Fibroblast of mammary gland (primary cell): ENCODE measurements around the gene CSTF3.
A peak's percentile ranks its signal among the peaks of the same experiment; 100 is the strongest.

ENCODE experiments used
- DNase-seq: peaks from one replicate; pipeline ENCODE4 v3.0.0-alpha.2; 2010; ENCODE audit warnings: low read depth
- H3K4me3 ChIP-seq: 2 replicates; pipeline ENCODE4 v1.5.1; 2011; ENCODE audit warnings: low read depth, mild to moderate bottlenecking, low read length, moderate library complexity; ENCODE audit not compliant: control insufficient read depth
- TF ChIP-seq, protein P1 (sequence below): conservative IDR thresholded peaks from 2 replicates; pipeline ENCODE4 v1.5.1; 2011; ENCODE audit warnings: low read depth, low read length, inconsistent platforms; ENCODE audit not compliant: control insufficient read depth, insufficient read depth

CSTF3 gene

DNA sequence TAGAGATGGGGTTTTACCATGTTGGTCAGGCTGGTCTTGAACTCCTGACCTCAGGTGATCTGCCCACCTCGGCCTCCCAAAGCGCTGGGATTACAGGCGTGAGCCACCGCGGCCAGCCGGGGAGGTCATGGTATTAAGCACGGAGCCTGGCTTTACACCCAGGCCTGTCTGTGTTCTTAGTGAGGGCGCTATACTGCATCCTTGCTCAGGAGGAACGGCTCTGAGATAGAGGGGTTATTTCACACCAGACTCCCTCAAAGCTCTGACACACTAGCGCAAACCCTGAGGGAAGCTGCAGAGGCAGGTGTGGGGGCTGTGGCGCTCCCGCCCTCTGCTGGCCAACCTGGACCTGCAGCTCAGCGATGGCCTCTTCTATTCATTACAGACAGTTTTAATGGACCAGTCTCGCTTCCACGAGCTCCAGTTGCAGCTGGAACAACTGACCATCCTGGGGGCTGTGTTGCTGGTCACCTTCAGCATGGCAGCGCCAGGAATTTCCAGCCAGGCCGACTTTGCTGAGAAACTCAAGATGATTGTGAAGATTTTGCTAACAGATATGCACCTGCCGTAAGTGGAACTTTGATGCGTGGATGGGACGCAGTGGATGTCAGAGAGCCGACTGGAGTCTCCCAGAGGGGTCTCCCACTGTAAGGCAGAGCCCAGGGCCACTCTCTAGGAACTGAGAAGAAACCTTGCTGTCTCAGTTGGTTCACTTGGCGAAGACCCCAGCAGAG is 95.7 kb downstream of the CSTF3 start:
- TF ChIP-seq, protein P1, sequence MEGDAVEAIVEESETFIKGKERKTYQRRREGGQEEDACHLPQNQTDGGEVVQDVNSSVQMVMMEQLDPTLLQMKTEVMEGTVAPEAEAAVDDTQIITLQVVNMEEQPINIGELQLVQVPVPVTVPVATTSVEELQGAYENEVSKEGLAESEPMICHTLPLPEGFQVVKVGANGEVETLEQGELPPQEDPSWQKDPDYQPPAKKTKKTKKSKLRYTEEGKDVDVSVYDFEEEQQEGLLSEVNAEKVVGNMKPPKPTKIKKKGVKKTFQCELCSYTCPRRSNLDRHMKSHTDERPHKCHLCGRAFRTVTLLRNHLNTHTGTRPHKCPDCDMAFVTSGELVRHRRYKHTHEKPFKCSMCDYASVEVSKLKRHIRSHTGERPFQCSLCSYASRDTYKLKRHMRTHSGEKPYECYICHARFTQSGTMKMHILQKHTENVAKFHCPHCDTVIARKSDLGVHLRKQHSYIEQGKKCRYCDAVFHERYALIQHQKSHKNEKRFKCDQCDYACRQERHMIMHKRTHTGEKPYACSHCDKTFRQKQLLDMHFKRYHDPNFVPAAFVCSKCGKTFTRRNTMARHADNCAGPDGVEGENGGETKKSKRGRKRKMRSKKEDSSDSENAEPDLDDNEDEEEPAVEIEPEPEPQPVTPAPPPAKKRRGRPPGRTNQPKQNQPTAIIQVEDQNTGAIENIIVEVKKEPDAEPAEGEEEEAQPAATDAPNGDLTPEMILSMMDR: peak; percentile 92
- DNase-seq: peak; percentile 64

DNA sequence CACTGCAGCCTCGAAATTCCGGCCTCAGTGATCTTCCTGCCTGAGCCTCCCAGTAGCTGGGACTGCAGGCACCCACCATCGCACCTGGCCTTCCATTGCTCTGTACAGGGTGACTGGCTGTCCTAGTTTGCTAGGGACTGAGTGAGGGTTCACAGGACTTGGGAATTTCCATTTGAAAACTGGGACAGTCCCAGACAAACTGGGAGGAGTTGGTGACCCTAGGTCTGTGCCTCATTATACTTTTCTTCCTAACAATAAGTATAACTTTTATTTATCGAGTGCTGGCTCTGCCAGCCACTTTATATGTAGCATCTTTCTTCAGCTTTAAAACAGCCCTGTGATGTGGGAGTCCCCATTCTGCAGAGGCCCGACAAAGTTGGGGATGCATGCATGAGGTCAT is 96.4 kb downstream of the CSTF3 start:
- DNase-seq: no peak
- TF ChIP-seq, protein P1: no peak
- H3K4me3 ChIP-seq: no peak overlapping the region

More for the DNA sequence above, 95.7 kb downstream of the CSTF3 start:
- H3K4me3 ChIP-seq: no peak overlapping the region

DNA sequence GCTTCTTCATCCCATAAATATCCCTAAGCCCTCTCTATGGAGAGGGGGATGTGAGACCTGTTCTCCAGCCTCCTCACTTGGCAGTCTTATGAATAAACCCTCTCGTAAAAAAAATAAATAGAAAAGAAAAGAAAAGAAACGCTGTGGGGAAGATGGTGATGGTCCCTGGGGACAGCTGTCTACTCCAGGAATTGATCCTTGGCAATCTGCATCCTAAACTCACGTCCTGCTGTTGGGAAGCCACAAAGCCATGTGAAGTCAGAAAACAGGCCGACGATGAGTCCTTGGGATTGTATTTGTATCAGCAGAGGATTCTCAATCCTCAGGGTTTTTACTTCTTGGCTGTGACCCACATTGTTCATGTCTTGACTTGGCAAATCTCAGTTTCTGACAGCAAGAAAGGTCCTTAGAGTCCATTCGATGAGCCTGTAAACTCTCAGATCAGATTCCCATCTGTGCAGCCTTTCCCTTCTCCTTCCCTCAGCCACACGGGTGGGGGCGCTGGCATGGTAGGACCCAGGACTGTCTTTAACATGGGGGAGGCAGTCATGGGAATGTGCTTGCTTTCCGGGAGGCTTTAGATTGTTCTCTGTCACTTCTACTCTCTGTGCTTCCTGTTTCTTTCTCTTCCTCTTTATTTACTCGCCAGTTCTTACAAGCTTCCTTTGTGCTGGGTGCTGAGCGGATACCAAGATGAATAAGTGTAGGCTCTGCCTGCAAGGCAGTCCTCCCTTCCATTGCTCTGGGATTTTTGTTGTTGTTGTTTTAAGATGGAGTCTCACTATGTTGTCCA is 97.1 kb downstream of the CSTF3 start:
- TF ChIP-seq, protein P1: no peak
- peak; percentile 36 for DNase-seq

DNA sequence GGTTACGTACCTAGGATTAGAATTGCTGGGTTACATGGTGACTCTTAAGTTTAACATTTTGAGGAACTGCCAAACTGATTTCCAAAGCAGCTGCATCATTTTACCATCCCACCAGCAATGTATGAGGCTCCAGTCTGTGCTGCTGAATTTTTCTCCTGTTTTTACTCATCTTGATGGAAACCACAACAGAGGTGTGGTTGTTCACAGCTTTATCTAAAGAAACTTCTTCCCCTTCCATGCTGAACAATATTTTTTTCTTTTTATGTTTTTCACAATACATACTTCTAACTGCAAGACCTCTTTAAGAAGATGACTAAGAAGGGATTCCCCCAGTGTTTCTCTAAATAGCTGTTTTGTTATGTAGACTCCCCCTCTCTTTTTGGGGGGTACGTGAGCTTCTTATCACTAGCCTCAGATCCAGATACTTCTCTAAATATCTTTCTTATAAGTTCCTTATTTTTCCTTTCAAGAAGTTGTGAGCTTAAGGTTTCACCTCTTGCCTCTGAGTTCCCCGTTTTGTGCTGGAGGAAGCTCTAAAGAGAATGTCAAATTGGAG is 97.9 kb downstream of the CSTF3 start:
- no peak overlapping the region for H3K4me3 ChIP-seq
- peak; percentile 74 for DNase-seq

More for the DNA sequence above, 97.1 kb downstream of the CSTF3 start:
- no peak overlapping the region for H3K4me3 ChIP-seq

DNA sequence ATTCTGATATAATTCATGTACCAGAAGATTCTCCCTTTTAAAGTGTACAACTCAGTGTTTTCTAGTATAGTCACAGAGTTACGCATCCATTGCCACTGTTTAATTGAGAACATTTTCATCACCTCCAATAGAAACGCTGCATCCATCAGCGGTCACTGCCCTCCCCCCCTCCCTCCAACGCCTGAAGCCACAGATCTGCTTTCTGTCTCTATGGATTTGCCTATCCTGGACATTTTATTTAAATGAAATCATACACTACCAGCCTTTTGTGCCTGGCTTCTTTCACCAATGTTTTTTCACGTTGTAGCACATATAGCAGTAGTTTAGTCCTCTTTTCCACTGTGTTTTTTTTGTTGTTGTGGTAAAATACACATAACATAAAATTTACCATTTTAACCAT is 99.1 kb downstream of the CSTF3 start:
- no peak overlapping the region for H3K4me3 ChIP-seq
- TF ChIP-seq, protein P1: no peak
- no peak for DNase-seq

More for the DNA sequence above, 97.9 kb downstream of the CSTF3 start:
- TF ChIP-seq, protein P1: no peak

DNA sequence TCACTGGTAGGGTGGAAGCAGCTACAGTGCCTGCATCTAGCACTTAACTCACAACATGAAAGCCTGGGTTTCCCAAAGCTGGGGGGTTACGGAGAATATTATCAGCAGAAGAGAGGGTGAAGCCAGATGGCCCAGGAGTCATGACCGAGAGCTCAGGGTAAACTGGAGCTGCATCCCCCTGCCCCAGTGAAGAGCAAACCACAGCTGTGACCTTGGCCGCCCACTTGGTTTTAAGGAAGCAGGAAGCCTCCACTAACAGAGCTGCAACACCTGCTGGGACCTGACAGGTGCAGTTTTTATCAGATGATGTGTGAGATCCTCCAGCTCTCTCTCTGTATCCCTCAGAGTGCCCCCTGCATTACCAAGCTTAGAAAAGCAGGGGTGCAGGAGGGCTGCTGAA is 101.0 kb downstream of the CSTF3 start:
- TF ChIP-seq, protein P1: no peak
- no peak for DNase-seq
- H3K4me3 ChIP-seq: no peak overlapping the region
